ENCODE data around the gene DYNC1I1.

- TF ChIP-seq CTCF (conservative IDR thresholded peaks at IDR 0.05; ENCODE audit: low read depth, low read length) (no peak), EZH2 (IDR thresholded peaks at IDR 0.05; ENCODE audit: borderline replicate concordance, low read depth, low read length, poor library complexity, severe bottlenecking) (no peak)
Measured at GRCh38 chr7:96126382-96126781, 354.0 kb downstream of the DYNC1I1 start.

Data from A673 (cell line).